ENCODE measurements around the gene PAPLN.

- TF ChIP-seq CREB1 (IDR thresholded peaks at IDR 0.05) (no peak), CREB1 (CRISPR knock-in tag; IDR thresholded peaks at IDR 0.05) (no peak), HNF4A (CRISPR knock-in tag; IDR thresholded peaks at IDR 0.05) (no peak)
These were observed 1.6 kb downstream of the PAPLN start for GRCh38 chr14:73238941-73239340.
